Activated CD4-positive, alpha-beta T cell treated with anti-CD3 and anti-CD28 coated beads, Interleukin-2, amount 50 U/mL, for 24 hours (primary cell): ENCODE data around the gene WNT7B.

Experiments
- DNase-seq, 2 donors: peaks; one replicate each; pipeline ENCODE4 v3.0.0-alpha.2; 2020; ENCODE audit warnings: low read depth in 1 of 2, low spot score in 1 of 2

The WNT7B gene

DNA sequence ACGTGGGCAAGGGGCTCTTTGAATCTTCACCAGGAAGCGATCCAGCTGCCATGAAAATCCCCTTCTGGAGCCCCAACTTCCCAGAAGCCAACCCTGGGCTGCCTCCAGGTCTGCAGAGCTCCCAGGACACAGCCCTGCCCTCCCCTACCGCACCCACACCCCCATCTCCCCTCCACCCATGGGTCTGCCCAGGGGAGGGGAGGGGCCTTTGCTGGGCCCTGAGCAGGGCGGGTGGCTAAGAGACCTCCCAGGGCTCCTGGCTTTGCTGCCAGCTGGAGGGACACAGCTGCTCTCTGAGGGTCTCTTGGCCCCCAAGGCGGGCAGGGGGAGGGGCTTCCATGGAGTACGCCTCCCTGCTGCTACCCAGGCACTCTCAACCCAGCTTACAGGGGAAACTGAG, 64.1 kb downstream of the WNT7B start:
- DNase-seq = no peak

DNA sequence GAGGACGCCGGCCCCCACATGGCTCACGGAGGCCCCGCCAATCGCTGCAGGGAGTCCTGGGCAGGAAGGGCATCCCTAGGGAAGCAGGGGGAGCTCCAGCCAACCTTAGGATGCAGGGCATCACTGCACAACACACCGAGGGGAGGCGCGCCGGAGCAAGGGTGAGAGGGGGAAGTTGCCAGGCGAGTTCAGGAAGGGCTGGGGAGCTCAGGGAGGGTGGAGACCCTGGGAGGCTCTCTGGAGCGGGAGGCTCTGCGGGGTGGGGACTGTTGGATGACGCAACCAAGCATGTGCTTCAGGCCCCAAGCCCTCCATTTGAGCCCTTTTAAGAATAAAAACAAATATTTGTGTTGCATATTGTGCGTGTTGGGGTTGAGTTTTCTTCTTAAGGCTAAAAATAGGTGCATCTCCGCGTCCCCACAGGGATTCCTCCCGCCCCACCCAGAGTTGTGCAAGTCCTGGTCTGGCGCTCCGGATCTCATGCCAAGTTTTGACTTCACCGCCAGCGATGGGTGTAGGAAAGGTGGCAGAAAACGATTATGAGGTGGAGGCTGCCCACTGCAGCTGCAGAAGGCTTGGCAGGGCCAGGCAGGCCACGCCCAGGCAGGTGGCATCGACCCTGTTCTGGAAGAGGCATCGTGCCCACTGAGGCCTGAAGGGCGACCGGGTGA, 65.2 kb downstream of the WNT7B start:
- no peak for DNase-seq

DNA sequence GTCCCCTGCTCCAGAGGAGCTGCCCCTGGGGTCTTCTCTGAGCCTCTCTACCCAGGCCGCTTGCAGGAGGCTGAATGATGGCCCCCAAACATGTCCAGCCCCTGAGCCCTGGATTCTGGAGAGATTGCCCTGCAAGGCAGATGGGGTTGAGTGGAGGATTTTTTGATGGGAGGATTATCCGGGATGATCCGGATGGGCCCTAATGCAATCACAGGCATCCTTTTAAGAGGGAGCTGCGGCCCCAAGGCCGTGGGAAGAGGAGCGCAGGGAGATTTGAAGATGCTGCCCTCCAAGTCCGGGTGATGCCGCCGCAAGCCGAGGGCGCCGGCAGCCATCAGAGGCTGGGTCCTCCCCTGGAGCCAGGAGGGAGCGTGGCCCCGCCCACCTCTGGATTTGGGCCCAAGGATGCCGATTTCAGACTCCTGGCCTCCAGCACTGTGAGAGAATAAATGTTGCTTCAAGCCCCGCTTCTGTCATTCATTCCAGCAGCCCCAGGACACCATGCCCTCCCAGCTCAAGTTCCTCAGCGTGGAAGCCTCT, 66.0 kb downstream of the WNT7B start:
- DNase-seq = no peak

DNA sequence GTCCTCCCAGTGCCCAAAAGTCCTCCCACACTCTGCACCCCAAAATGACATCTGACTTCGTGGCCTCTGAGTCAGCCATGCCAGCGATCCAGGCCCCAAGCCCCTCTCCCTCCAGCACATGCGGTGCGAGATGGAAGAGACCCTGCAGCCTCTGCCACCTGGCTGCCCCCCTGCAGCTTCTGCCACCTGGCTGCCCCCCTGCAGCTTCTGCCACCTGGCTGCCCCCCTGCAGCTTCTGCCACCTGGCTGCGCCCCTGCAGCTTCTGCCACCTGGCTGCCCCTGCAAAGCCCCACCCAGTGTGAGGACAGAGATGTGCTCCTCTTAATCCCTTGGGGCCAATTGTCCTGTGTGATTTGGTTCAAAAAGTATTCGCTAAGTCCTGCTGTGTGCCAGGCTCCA, 68.0 kb downstream of the WNT7B start:
- no peak for DNase-seq

DNA sequence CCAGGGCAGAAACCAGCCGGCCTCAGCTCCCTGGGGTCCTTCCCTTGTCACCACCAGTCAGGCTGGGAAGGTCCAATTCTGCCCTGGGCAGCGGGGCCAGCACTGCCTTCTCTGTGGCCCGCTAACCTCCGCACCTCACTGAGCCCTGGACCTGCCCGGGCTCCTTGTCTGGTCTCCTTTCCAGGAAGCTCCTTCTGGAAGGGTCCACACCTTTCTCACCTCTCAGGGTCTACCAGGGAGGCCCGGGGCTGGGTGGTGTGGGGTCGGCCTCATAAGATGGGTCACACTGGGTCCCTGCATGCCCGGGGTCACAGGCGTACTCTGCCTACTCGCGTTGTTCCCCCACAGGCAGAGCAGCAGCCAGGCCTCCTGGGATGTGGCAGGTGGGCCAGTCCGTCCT, 69.0 kb downstream of the WNT7B start:
- no peak for DNase-seq

DNA sequence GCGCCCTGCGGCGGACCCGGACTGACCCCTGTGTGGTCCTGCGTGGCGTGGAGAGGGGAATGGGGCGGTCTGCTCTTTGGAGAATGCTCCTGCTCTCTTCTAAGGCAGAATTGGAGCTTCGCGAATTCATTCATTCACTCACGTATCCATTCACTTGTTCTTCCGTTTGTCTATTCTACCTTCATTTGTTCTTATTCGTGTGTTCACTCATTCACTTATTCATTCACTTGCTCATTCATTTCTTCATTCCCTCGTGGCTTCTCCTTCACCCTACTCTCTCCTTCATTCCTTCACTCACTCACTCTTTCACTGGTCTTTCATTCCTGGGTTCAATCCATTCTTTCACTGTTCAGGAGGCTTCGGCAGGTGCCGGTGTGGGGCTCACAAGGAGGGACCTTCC, 69.6 kb downstream of the WNT7B start:
- no peak for DNase-seq

DNA sequence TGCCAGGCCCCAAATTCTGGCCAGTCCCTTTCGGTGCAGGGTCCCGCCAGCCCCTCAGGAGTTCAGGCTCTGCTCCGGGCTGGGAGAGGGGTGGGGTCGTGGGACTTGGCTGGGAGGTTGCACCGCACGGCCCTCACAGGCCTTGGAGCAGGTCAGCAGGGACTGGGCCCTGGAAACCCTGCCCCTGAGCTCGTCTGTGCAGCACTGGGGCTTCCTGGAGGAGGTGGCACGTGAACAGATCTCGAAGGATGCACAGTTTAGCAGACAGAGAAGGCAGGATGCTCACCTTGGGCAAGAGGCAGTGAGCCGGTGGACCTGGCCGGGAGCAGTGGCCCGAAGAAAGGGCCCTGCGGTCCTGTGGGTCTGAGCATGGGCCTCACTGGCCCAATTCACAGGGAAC, 70.0 kb downstream of the WNT7B start:
- no peak for DNase-seq

DNA sequence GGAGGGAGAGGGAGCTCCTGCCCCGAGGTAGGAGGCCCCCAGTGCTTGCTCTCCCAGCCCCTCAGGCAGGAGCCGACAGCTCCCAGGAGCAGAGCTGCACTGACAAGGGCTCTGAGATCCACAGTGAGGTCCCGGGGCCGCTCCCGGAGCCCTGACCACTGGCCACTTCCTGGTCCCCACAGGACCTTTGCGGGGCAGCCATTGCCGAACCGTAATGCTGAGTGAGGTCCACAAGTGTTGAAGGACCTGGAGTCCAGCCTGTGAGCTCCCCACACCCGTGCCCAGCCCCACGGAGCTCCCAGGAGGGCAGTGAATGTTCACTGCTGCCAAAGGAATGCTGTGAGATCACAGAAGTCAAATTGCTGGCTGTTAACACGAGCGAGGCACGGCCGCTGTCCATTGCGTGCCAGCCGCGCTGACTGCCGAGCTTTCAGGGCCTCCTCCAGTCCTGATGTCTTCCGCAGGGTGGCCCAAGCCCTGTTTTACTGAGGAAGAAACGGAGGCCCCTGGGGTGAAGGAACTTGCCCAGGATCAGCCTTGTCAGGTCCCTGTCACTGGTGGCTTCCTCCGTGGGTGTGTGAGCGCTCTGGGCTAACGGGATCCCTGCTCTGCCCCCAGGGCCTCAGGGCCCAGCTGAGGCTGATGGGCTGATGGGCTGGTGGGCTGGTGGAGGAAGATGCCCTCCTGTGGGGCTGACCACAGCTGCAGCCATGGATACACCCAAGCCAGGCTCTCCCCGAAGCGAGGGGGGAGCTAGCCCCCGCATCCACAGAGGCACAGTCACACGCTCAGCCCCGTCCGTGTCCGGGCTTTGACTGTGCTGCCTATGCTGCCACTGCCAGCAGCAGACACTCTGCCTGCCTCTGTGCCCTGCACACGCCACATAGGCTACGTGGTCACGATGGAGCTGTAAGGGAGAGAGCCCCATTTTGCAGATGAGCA, 70.8 kb downstream of the WNT7B start:
- DNase-seq = no peak

DNA sequence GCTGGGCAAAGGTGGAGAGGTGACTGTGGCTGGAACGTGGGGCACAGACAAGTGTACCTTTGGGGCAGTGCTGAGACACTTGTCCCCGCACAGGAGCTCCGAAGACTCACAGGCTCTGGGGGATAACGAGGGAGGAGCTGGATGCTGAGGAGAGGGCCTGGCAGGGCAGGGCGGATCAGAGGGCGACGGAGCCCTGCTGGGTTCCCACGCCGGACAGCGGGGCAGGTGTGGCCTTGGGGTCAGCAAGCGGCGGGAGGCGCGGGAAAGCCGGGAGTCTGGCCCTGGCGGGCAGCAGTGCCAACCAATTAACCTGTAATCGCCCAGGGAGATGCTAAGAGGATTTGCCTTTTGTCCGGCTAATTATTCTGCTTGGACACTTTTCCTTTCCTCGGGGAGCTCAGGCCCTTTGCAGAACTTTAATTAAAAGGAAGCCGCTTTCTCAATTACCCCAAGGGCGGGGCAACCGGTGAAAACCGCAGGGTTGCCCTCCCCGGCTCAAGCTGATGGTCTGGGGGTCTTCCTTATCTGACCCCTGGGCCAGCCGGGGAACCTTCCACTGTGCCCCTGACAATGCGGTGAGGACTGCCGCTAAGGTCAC, 71.5 kb downstream of the WNT7B start:
- no peak for DNase-seq

DNA sequence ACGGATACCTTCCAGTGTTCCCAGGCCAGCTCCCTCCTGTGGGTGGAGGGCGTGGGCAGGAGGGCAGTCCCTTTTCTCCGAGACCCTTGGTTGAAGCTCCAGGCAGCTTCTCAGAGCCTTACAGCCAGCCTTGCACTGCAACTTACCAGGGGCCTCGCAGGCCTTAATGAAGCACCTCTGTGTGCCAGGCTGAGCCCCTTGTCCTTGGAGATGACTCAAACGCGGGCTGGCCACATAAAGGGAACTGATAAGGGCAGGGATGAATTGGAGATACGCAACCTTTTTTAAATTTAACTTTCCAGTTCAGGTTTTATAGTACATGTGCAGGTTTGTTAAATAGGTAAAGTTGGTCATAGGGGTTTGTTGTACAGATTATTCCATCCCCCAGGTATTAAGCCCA, 72.7 kb downstream of the WNT7B start:
- DNase-seq = no peak

DNA sequence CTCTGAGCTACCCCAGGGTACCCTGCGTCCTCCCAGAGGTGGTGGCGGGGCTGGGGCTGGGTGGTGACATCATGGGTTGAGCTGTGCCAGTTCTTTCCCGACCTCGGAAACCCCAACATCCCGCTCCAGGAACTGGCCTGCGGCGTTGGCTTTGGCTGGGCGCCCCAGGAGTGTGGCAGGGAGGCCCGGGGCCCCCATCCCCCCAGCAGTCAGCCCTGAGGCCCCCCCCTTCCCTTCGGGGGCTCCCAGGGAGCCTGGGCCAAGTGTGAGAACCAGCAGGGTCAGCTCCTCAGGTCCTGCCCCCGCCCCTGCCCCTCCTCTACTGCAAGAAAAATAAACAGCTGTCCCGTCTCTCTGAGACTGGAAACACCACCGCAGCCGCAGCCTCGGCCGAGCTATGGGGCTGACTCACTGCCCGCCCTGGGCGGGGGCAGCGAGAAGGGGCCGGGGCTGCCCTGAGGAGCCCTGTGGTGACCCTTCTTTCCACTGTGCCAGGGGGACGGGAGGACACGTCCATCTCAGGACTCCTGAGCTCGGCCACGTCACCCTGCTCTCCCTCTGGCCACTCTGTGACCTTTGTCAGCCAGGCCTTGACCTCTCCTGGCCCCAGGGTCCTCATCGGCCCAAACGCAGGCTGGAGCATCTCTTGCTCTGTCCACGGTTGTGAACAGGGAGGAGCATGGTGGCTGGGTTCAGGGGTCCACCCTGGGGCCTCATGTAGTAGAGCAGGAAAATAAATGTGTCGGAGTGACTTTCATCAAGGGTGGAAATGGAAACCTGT, 73.4 kb downstream of the WNT7B start:
- DNase-seq = no peak

DNA sequence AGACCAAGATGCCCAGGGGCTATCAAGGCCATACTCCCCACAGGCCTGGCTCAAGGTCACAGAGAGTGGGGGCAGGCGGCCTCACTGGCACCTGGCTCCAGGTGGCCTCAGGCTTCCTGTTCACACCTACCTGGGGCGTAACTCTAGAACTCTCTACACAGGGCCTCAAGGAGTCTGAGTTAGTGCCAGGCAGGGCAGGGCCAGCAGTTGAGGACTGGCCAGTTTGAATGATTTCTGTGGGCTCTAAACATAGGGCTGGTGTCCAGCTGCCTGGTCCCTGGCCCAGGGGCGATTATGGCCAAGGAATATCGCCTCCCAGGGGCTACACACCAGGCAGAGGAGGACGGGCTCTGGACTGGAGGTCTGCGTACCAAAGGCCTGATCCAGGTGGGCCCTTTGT, 79.2 kb downstream of the WNT7B start:
- DNase-seq = no peak

DNA sequence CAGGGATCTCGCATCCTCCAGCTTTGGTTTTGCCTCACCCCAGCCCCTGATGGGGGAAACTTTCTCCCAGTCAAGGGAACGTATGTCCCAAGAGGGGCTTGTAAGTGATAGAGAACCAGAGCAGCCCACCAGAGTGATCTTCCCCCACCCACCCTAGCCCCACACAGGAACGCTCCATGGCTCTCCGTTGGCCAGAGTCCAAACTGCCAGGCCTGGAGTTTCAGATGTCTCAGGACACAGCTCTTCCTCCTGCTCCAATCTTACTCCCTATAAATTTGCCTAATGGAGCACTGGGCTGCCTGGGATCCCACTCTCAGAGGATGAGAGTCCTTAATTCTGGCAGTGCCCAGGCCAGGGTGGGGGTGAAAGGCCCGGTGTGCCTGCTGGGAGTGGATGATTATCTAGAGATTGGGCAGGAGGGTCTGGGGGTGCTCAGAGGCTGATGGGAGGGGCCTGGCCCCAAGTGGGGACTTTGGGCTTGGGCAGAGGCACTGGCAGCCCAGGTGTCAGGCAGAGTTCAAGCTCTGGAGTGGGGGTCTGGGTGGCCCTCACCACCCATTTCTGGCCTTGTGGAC, 79.9 kb downstream of the WNT7B start:
- DNase-seq = no peak

DNA sequence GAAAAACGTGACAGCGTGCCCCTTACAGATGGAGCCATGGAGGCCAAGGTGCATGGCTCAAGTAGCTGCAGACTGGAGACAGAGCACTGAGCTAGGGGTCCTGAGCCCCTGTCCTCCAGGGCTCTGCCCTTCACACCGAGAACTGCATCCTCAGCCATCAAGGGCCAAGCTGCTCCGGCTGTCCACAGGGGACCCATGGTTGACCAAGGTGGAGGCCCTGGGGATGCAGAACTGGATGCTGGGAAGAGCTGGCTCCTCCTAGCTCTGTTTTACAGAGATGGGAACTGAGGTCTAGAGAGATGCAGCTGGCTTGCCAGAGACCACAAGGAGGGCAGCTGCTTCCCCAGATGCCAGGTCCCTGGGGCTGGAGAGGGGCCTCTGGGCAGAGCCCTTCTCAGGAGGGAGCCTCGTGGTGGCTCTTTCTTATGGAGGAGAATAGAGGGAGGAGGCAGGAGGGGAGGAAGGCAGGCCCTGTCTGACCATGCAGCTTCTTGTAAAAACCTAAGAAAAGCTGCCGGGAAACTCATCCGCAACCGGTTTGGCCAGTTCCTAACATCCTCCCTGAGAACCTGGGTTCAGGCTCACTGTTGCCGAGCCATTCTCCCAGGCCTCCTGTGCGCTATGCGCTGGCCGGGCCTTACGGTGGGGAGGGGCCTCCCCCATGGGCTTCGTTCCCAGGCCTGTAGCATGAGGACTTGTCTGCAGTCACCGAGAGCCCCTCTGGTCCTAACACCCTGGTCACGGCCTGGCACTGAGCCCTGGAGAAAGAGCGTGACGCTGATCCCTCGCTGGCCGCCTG, 80.6 kb downstream of the WNT7B start:
- no peak for DNase-seq

DNA sequence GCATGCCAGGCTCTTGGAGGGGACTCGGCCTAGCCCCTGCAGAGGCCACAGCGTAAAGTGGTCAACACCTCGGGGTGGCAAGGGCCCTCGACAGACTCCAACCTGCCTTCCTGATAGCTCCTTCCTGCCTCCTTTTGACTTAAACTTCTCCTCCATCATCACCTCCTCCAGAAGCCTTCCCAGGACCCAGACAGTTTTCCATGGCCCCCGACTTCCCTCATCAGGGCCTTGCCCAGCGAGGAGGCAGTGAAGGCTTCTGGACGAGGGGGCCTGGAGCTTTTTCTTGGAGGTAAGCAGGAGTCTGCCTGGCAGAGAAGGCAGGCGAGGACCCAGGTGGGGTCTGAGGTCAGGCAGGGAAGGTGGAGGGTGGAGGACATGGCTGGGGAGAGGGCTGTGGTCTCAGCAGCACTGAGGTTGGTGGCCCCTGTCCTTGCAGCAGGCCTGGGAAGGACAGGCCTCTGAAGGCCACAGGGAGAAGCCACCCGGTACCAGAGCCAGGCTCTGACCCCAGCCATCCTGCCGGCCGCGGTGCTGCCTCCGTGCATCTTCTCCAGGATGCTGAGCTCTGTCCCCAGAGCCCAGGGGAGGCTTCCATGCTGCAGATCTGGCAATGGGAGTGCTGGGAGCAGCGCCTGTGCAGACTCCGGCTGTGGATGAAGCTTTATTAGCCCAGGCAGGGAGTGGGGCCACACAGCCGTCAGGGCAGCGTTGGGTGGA, 81.4 kb downstream of the WNT7B start:
- DNase-seq = no peak

DNA sequence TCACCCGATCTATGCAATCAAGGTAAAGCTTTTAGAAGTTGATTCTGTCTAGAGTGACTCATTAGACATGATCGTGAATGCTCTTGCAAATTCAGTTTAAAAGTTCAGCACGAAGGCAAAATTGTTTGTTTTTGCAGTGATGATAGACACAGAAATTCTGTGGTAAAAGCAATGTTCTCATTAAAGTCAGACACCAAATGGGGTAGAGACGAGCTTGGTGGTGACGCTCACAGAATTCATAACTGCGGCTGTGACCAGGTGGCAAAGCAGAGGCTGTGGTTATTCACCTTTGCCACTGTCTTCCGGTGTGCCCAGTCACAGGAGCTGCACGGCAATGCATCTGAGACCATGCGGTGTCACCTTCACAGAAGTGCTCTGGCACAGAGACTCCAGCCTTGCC, 83.4 kb downstream of the WNT7B start:
- DNase-seq = no peak

DNA sequence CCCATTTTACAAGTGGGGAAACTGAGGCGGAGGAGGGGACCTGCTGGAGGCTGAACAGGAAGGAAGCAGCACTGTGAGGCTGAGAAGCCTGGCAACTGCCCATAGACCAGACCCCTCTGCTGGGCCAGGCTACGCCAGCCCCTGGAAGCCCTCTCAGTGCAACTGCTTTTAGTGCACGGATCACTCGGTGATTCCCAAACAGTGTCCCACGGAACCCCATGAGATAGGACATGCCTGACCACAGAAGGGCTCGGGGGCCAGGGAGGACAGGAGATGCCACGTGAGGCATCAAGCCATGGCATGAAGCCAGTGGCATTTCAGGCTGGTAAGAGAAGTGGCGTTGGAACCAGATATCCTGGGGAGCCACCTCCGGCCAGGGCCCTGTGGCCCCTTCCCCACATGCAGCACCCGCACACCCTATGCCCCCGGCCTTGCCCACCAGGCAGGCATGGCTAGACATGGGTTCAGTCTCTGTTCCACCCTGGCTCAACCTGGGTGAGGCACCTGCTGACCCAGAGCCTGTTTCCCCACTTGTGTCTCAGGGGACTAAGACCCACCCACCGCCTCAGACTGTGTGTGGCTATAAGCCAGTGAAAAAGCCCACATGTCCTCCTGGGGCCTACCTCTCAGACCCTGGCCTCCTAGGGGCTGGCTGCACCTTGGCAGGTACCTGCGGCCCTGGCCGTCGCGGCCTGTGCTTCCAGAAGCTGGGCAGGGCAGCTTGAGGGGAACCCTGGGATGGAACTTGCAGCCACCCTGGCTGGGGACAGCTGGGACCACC, 84.1 kb downstream of the WNT7B start:
- no peak for DNase-seq

DNA sequence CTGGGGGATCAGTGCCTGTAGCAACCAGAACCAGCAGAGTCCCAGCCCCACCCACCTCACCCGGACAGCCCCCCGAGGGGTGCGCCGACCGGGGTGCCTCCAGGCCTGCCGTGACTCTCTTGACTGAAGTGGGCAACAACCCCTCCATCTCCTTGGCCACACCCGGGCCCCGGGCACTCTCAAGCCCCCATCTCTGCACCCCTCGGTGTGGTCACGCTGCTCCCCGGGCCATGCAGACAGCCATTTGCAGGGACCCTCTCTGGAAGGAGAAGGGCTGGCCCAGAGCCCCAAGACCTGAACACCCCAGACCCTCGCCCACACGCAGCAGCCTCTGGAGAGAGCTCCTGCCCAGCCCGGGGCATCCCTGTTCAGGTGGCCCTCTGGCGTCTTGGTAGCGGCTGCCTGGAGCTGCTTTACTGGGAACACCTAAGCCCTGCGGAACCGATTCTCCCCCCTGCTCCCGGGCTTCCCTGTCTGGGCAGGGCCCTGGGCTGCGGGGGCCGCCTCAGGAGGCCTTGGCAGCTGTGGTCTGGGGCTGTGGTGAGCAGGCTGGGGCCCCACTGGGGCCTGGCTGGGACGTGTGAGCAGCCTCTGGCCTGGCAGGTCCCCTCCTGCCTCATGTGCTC, 84.9 kb downstream of the WNT7B start:
- no peak for DNase-seq
